ENCODE measurements around the gene ABHD13.

Gene ABHD13

DNA sequence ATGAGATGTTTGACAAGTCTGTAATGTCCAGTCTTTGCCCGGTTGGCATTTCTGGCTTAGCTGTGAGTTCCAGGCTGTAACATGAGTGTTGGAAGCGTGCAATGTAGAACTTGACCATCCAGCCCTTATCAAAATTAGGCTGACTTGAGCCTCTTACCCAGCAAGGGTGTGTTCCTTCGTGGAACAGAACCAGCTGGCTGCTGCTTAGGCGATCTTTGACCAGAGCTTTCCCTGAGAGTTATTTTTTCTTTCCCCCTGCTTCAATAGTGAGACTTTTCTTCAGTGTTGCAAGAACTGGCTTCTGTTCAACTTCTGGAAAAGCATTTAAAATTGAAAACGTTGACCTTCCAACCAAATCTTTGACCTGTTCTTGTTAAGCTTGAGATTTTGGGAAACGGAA lies 57.9 kb downstream of the ABHD13 start:
- H3K27ac ChIP-seq = no peak overlapping the region
- no peaks in the 10 kb centered on the region for H3K9me3 ChIP-seq
- H3K9ac ChIP-seq = no peak overlapping the region
- no peak for TF ChIP-seq Cebpa-rat (IDR thresholded peaks at IDR 0.05)
- no peak overlapping the region for H3K4me2 ChIP-seq
- no peaks in the 10 kb centered on the region for H4K20me1 ChIP-seq
- H3K27me3 ChIP-seq = no peaks in the 10 kb centered on the region
- H3K4me1 ChIP-seq = no peaks in the 10 kb centered on the region
- no peak overlapping the region for H3K4me3 ChIP-seq
- no peaks in the 10 kb centered on the region for H3K36me3 ChIP-seq

DNA sequence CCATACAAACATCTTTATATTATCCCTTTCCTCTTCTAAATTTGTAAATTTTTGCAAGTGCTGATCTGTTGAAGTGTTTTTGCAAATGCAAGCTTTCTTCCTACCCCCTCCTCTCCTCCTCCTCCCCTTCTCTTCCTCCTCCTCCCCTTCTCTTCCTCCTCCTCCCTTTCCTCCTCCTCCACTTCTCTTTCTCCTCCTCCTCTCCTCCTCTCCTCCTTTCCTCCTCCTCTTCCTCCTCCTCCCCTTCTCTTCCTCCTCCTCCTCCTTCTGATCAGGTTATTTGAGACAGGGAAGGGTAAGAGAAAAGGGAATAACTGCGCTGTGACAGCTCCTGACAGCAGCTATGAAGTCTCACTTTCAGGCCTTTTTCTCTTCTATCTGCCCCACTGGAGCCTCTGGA lies 60.3 kb downstream of the ABHD13 start:
- Histone ChIP-seq H3K9me3 (no peaks in the 10 kb centered on the region), H3K4me2 (no peak overlapping the region), H3K4me3 (no peak overlapping the region), H3K4me1 (no peaks in the 10 kb centered on the region), H3K36me3 (no peaks in the 10 kb centered on the region), H4K20me1 (no peaks in the 10 kb centered on the region), H3K27me3 (no peaks in the 10 kb centered on the region), H3K27ac (no peak overlapping the region), H3K9ac (no peak overlapping the region)
- no peak for TF ChIP-seq Cebpa-rat (IDR thresholded peaks at IDR 0.05)

DNA sequence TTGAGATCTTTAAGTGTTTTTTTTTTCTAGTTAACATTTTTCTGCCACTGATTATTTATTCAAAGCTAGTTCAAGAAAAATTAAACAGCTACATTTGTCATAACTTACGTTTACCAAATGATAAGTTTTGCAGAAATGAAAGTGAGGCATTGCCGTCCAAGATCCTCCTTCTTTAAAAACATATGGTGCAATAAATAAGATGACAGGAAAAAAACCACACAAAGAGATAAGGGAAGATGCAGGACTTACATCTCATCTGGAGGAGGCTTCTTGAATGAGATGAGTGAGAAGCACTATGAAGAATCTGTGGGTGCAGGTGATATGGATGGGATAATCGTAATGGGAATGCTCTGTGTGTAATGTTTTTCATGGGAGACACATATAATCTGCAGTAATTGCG lies 63.7 kb downstream of the ABHD13 start:
- Histone ChIP-seq H3K9me3 (no peaks in the 10 kb centered on the region), H3K27me3 (no peaks in the 10 kb centered on the region), H4K20me1 (no peaks in the 10 kb centered on the region), H3K36me3 (no peaks in the 10 kb centered on the region), H3K9ac (no peak overlapping the region), H3K27ac (no peak overlapping the region), H3K4me3 (no peak overlapping the region), H3K4me1 (no peaks in the 10 kb centered on the region), H3K4me2 (no peak overlapping the region)
- TF ChIP-seq Cebpa-rat (IDR thresholded peaks at IDR 0.05) = no peak

DNA sequence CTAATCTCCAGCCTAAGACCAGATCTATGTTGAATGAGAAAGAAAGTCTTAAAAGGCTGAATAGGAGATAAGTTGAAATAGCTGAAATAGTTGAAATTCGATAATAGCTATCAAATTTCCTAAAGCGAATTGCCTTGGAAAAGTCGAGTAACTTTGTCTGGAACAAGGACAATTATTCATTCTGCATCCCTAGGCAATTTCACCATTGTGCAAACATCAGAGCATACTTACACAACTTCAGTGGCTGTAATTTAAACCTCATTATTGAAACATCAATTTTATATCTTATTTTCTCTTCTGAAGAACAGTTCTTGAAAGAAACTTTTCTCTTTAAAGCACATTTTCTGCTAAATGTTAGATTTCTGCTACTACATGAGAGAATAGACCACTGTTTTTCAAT lies 64.9 kb downstream of the ABHD13 start:
- H3K9me3 ChIP-seq = no peaks in the 10 kb centered on the region
- no peaks in the 10 kb centered on the region for H4K20me1 ChIP-seq
- TF ChIP-seq Cebpa-rat (IDR thresholded peaks at IDR 0.05) = no peak
- H3K36me3 ChIP-seq = no peaks in the 10 kb centered on the region
- H3K27ac ChIP-seq = no peak overlapping the region
- no peaks in the 10 kb centered on the region for H3K4me1 ChIP-seq
- no peak overlapping the region for H3K9ac ChIP-seq
- H3K4me2 ChIP-seq = no peak overlapping the region
- H3K4me3 ChIP-seq = no peak overlapping the region
- no peaks in the 10 kb centered on the region for H3K27me3 ChIP-seq
